ENCODE measurements around the gene POGZ.
"Not testable (repeated sequence)": the region's sequence is repeated elsewhere in the genome, so short reads cannot be mapped to it uniquely, and the experiment has no call there.

POGZ gene

GRCh38 chr1:151477066-151477465 lies 17.8 kb upstream of the POGZ start:
- DNase-seq, result no peak

DNA sequence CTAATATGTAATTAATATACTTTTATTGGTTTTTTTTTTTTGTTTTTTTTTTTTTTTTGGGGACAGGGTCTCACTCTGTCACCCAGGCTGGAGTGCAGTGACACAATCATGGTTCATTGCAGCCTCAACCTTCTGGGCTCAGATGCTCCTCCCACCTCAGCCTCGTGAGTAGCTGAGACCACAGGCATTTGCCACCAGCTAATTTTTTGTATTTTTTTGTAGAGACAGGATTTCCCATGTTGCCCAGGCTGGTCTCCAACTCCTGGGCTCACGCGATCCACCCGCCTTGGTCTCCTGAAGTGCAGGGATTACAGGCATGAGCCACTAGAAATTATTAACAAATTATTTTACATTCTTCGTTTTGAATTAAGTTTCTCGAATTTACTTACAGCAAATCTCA lies 16.8 kb upstream of the POGZ start:
- no peak for DNase-seq

DNA sequence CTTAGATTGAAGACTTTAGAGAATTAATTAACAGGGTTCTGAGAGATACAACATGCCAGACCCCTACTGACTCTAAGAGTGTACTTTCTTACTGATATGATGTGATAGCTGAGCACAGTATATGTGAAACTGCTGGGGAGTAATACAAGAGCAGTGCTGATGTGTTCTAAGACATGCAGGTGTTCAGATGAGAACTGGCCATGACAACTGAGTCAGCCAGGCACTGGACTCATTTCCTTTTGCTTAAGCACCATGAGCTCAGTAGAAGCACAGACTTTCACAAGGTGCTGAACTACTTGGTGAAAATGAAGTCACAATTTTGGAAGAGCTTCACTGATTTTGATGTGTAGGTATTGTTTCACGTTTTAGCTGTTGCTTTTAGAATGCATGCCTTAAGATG lies 15.9 kb upstream of the POGZ start:
- DNase-seq, result no peak

GRCh38 chr1:151474745-151475144 lies 15.5 kb upstream of the POGZ start:
- DNase-seq, result no peak

- no peak for DNase-seq
Measured at GRCh38 chr1:151472856-151473731, 13.8 kb upstream of the POGZ start.

DNA sequence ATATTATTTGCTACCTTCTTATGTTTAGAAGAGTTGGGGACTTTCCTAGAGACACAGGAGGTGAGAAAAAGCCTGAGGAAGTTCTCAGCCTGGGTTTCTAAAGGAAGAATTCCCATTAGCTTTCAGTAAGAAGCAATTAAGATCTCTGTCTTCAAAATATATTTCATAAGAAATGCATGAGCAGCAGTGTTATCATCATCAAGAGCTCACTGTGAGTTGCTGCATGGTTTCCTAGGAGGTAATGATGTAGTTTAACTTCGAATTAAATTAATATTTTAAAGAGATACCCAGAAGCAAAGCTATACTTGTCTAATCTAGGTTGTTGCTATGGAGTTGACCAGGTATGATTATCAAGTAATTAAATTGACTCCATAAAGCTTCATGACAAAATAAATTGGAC lies 5.7 kb upstream of the POGZ start:
- DNase-seq, result no peak

DNA sequence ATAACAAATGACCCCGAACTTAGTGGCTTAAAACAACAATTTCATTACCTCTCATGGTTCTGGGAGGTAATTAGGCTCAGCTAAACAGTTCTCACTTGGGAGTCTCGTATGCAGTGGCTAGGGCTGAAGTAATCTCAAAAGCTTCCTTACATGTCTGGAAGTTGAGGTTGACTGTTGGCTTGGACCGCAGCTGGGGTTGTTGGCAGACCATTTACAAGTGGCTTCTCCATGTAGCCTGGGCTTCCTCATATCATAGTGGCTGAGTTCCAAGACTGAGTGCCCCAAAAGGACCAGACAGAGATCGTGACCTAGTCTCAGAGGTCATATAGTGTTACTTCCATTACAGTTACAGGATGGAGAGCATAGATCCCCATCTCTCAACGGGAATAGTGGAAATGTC lies 2.4 kb upstream of the POGZ start:
- no peak for DNase-seq

DNA sequence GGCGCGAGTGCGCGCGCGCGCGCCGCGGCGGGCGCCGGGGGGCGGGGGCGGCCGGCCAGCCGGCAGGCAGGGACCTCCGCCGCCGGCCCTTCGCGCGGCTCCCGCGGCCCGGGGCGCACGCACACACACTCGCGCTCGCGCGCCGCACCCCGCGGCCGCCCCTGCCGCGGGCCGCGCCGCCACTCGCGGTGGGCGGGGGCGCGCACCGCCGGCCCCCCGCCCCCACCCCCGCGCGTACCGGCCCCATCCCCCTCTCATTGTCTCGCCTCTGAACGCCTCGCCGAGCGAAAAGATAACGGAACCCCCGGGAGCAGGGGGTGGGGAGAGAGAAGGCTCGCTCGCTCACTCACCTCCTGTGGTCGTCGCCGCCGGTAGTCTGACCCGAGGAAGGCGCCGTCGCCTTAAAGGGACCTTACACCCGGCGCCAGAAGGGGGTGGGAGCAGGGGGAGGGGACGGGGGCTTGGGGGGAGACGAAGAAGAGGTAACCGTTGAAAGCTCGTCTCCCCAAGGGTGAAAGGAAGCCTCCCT lies 428 bp downstream of the POGZ start:
- peak; percentile 72 for DNase-seq

DNA sequence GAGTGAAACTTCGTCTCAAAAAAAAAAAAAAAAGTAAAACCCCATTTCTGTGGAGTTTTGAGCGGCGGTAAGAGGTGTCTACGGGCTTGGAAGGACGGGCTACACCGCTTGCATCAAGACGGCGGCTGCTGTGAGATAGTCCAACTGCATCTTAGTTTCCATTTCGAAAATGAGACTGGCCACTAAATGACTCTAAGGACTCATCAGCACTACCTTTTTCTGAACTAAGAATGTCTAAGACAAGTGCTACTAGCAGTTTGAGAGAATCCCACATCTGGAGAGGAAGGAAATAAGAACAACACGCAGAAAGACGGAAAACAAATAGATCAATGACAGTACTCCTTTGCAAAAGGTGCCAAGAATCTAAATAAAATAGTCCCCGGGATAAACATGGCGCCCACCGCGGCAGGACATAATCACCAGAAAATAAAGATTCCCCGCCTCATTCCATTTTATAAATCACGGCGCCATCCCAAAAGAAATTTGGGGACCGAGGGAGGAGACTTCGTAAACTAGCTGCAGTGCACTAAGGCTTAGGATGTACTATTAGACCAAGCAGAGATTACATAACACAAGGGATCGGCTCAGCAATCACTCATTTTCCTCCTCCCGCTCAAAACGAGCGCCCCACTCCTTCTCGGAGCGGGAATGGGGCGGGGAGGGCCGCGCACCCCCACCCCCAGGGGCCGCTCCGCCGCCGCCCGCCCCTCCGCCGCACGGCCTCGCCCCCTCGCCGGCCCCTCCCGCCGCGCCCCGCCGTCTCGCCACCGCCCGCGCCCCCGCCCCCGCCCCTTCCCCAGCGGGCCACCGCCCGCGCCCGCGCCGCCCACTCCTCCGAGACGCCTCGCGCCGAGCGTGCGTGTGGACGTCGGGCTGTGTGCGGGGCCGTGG lies 1.1 kb downstream of the POGZ start:
- DNase-seq, result peak; percentile 77

DNA sequence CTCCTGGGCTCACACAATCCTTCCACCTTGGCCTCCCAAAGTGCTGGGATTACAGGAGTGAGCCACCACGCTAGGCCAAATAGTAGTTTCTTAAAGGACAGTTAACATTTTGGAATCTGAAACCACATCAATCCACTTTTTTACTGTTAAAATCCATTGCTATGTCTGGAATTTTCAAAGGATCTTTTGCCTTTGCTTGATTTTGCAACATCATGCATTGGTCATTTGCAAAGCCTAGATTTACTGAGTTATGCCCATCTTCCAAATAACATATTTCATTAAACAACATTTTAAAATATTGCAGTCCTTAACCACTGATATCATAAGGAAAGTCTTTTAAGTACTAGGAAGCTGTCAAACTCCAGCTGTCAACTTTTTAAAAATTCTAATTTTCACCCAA lies 3.3 kb downstream of the POGZ start:
- no peak for DNase-seq

- no peak for DNase-seq
Measured at GRCh38 chr1:151455231-151455630, 4.1 kb downstream of the POGZ start.

- no peak for DNase-seq
Measured at GRCh38 chr1:151447696-151448095, 11.6 kb downstream of the POGZ start.

- DNase-seq, result no peak
Measured at GRCh38 chr1:151444783-151445177, 14.5 kb downstream of the POGZ start.

DNA sequence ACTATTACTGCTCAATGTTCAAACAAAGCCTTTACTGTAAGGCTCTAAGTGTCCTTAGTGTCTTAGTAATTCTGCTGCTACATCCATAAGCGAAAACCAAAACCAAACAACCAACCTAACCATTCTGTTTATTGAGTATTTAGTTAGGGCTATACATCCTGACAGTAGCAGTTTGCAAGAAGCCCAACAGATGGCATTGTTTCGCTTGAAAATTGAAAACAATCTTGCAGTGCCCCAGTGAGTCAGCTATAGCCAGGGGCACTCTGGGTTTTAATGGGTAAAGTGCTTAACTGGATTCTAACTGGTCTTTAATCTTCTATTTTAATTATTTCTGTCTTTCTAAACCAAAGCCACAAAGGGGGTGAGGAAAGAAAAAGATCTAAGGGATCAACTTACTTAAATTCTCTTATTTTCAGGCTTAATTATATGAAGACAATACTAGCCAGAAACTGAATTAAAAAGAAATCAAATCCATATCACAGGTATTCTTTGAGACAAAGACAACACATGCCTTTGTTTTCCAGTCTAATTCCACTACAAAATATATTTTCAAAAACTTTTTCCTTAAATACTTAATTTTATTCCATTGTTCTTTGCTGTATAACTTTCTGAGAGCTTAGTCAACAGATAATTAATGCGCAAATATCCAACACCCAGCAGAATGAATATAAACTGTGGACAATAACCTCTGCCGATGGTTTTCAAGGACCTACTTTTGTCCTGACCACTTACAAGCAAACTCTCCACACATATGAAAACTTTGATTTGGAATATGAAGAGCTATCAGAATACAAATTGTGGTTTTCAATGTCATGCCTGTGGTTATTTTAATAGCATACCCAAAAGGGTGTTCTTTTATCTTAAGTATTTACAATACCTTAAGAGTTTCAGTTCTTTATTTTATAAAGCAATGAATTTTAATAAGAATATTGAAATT lies 15.2 kb downstream of the POGZ start:
- DNase-seq, result peak; percentile 61

DNA sequence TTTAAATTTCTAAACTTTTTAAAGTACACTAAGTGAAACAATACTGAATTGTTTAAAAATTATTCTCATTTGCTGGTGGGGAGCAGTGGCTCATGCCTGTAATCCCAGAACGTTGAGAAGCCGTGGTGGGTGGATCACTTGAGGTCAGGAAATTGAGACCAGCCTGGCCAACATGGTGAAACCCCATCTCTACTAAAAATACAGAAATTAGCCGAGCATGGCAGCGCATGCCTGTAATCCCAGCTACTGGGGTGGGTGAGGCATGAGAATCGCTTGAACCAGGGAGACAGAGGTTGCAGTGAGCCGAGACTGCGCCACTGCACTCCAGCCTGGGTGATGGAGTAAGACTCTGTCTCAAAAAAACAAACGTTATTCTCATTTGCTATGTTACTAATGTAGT lies 21.9 kb downstream of the POGZ start:
- not testable (repeated sequence) for DNase-seq

DNA sequence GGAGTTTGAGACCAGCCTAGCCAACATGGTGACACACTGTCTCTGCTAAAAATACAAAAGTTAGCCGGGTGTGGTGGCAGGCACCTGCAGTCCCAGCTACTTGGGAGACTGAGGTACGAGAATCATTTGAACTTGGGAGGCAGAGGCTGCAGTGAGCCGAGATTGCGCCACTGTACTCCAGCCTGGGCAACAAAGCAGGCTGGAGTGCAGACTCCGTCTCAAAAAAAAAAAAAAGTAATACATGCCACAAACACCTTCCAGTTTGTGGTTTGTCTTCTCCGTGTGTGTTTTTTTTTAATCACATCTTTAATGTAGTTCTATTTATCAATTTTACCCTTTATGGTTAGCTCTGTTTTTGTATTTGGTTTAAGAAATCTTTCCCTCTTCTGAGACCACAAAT lies 22.3 kb downstream of the POGZ start:
- DNase-seq, result no peak

DNA sequence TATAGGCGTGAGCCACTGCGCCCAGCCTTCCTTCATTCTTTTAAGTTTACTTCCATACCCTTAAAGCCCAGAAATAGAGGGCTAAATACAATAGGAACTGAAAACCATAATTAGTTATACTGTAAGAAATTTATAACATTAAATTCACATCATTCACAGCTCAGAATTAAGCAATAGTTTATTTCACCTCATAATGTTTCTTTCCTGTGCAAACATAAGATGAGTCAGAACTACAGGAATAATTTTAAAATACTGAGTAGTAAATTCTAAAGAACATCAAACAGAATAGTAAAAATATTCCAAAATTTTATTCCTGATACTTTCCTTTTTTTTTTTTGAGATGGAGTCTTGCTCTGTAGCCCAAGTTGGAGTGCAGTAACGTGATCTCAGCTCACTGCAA lies 24.1 kb downstream of the POGZ start:
- DNase-seq, result no peak

GRCh38 chr1:151433827-151434226 lies 25.5 kb downstream of the POGZ start:
- not testable (repeated sequence) for DNase-seq

GRCh38 chr1:151428068-151428467 lies 31.2 kb downstream of the POGZ start:
- DNase-seq, result no peak

DNA sequence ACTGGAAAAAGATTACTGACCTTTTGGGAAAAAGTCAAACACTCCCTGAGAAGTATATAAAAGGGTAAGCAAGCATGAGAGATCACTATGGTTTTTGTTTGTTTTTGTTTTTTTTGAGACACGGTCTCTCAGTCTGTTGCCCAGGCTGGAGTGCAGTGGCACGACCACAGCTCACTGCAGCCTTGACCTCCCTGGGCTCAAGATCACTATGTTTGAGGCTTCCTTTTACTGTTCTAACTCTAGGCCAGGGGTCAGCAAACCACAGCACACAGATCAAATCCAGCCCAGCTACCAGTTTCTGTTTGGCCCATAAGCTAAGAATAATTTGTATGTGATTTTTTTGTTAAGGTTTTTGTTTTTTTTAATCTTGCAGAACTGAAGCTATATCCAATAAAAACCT lies 34.2 kb downstream of the POGZ start:
- DNase-seq, result no peak

GRCh38 chr1:151419819-151420218 lies 39.5 kb downstream of the POGZ start:
- DNase-seq, result no peak

DNA sequence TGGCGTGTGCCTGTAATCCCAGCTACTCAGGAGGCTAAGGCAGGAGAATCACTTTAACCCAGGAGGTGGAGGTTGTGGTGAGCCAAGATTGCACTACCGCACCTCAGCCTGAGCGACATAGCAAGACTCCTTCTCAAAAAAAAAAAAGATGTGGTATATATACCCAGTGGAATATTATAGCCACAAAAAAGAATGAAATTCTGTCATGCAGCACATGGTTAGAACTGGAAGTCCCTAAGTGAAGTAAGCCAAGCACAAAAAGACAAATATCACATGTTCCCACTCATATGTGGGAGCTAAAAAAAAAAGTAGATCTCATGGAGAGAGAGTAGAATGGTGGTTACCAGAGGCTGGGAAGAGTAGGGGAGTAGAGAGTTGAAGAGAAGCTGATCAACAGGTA lies 41.2 kb downstream of the POGZ start:
- no peak for DNase-seq

DNA sequence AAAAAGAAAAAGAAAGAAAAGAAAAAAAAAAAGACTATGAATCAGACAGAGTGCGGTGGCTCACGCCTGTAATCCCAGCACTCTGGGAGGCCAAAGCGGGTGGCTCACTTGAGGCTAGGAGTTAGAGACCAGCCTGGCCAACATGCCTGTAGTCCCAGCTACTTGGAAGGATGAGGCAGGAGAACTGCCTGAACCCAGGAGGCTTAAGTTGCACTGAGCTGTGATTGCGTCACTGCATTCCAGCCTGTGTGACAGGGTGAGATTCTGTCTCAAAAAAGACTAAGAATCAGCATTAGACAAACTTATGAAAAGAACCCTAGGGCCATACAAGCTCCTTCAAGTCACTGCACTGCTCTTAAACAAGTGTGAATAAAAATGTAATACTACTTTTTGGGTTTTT lies 43.1 kb downstream of the POGZ start:
- no peak for DNase-seq

Data from NCI-H1092 treated with DMSO at 0.1 percent for 48 hours (cell line).